ENCODE data around the gene APBA3.

The APBA3 gene

GRCh38 chr19:3738477-3739220 is 22.8 kb downstream of the APBA3 start:
- H3K36me3 ChIP-seq (ENCODE audit: insufficient read depth, insufficient read length, low read length) = no peaks in the 10 kb centered on the region
- no peak overlapping the region for H3K4me3 ChIP-seq (ENCODE audit: insufficient read length, low read depth)
- H3K27me3 ChIP-seq (ENCODE audit: insufficient read depth, insufficient read length) = no peaks in the 10 kb centered on the region
- no peaks in the 10 kb centered on the region for H3K9me3 ChIP-seq (ENCODE audit: insufficient read depth, low read length)
- H3K4me1 ChIP-seq (ENCODE audit: insufficient read depth, insufficient read length) = no peaks in the 10 kb centered on the region
- DNase-seq (ENCODE audit: low read depth, low spot score) = no peak
- no peak overlapping the region for H3K9ac ChIP-seq (ENCODE audit: insufficient read length, low read depth)
- no peak for TF ChIP-seq ZNF274 (IDR thresholded peaks at IDR 0.05; ENCODE audit: low read depth, low read length)
- TF ChIP-seq SUZ12 (IDR thresholded peaks at IDR 0.05; ENCODE audit: extremely low read depth, insufficient read depth, insufficient read length) = no peak
- TF ChIP-seq YY1 (IDR thresholded peaks at IDR 0.05; ENCODE audit: insufficient read depth, insufficient read length) = no peak

- Histone ChIP-seq H3K27me3 (ENCODE audit: insufficient read depth, insufficient read length) (no peaks in the 10 kb centered on the region), H3K4me1 (ENCODE audit: insufficient read depth, insufficient read length) (no peaks in the 10 kb centered on the region), H3K36me3 (ENCODE audit: insufficient read depth, insufficient read length, low read length) (no peaks in the 10 kb centered on the region), H3K9ac (ENCODE audit: insufficient read length, low read depth) (no peak overlapping the region), H3K4me3 (ENCODE audit: insufficient read length, low read depth) (no peak overlapping the region), H3K9me3 (ENCODE audit: insufficient read depth, low read length) (no peaks in the 10 kb centered on the region)
- no peak for TF ChIP-seq YY1 (IDR thresholded peaks at IDR 0.05; ENCODE audit: insufficient read depth, insufficient read length)
- no peak for TF ChIP-seq ZNF274 (IDR thresholded peaks at IDR 0.05; ENCODE audit: low read depth, low read length)
- TF ChIP-seq SUZ12 (IDR thresholded peaks at IDR 0.05; ENCODE audit: extremely low read depth, insufficient read depth, insufficient read length) = no peak
- DNase-seq (ENCODE audit: low read depth, low spot score) = no peak
Measured at GRCh38 chr19:3737487-3738205, 23.8 kb downstream of the APBA3 start.

- Histone ChIP-seq H3K9me3 (ENCODE audit: insufficient read depth, low read length) (no peaks in the 10 kb centered on the region), H3K9ac (ENCODE audit: insufficient read length, low read depth) (no peak overlapping the region), H3K27me3 (ENCODE audit: insufficient read depth, insufficient read length) (no peaks in the 10 kb centered on the region), H3K36me3 (ENCODE audit: insufficient read depth, insufficient read length, low read length) (no peaks in the 10 kb centered on the region), H3K4me3 (ENCODE audit: insufficient read length, low read depth) (no peak overlapping the region), H3K4me1 (ENCODE audit: insufficient read depth, insufficient read length) (no peaks in the 10 kb centered on the region)
- TF ChIP-seq SUZ12 (IDR thresholded peaks at IDR 0.05; ENCODE audit: extremely low read depth, insufficient read depth, insufficient read length) (no peak), YY1 (IDR thresholded peaks at IDR 0.05; ENCODE audit: insufficient read depth, insufficient read length) (no peak), ZNF274 (IDR thresholded peaks at IDR 0.05; ENCODE audit: low read depth, low read length) (no peak)
- no peak for DNase-seq (ENCODE audit: low read depth, low spot score)
Measured at GRCh38 chr19:3736106-3736724, 25.3 kb downstream of the APBA3 start.

- no peaks in the 10 kb centered on the region for H3K27me3 ChIP-seq (ENCODE audit: insufficient read depth, insufficient read length)
- no peak for DNase-seq (ENCODE audit: low read depth, low spot score)
- peaks cover 7% of the 10 kb centered on the region for H3K4me1 ChIP-seq (ENCODE audit: insufficient read depth, insufficient read length)
- H3K36me3 ChIP-seq (ENCODE audit: insufficient read depth, insufficient read length, low read length) = no peaks in the 10 kb centered on the region
- H3K9me3 ChIP-seq (ENCODE audit: insufficient read depth, low read length) = no peaks in the 10 kb centered on the region
- H3K4me3 ChIP-seq (ENCODE audit: insufficient read length, low read depth) = no peak overlapping the region
- TF ChIP-seq YY1 (IDR thresholded peaks at IDR 0.05; ENCODE audit: insufficient read depth, insufficient read length) = no peak
- no peak for TF ChIP-seq ZNF274 (IDR thresholded peaks at IDR 0.05; ENCODE audit: low read depth, low read length)
- no peak for TF ChIP-seq SUZ12 (IDR thresholded peaks at IDR 0.05; ENCODE audit: extremely low read depth, insufficient read depth, insufficient read length)
- no peak overlapping the region for H3K9ac ChIP-seq (ENCODE audit: insufficient read length, low read depth)
Measured at GRCh38 chr19:3734310-3734600, 27.2 kb downstream of the APBA3 start.

GRCh38 chr19:3733549-3734309 is 27.8 kb downstream of the APBA3 start:
- Histone ChIP-seq H3K36me3 (ENCODE audit: insufficient read depth, insufficient read length, low read length) (no peaks in the 10 kb centered on the region), H3K4me1 (ENCODE audit: insufficient read depth, insufficient read length) (peaks cover 7% of the 10 kb centered on the region), H3K27me3 (ENCODE audit: insufficient read depth, insufficient read length) (no peaks in the 10 kb centered on the region), H3K9ac (ENCODE audit: insufficient read length, low read depth) (no peak overlapping the region), H3K9me3 (ENCODE audit: insufficient read depth, low read length) (no peaks in the 10 kb centered on the region), H3K4me3 (ENCODE audit: insufficient read length, low read depth) (no peak overlapping the region)
- TF ChIP-seq ZNF274 (IDR thresholded peaks at IDR 0.05; ENCODE audit: low read depth, low read length) (no peak), SUZ12 (IDR thresholded peaks at IDR 0.05; ENCODE audit: extremely low read depth, insufficient read depth, insufficient read length) (no peak), YY1 (IDR thresholded peaks at IDR 0.05; ENCODE audit: insufficient read depth, insufficient read length) (no peak)
- no peak for DNase-seq (ENCODE audit: low read depth, low spot score)

- TF ChIP-seq SUZ12 (IDR thresholded peaks at IDR 0.05; ENCODE audit: extremely low read depth, insufficient read depth, insufficient read length) = no peak
- TF ChIP-seq YY1 (IDR thresholded peaks at IDR 0.05; ENCODE audit: insufficient read depth, insufficient read length) = no peak
- TF ChIP-seq ZNF274 (IDR thresholded peaks at IDR 0.05; ENCODE audit: low read depth, low read length) = no peak
- Histone ChIP-seq H3K4me1 (ENCODE audit: insufficient read depth, insufficient read length) (peaks cover 12% of the 10 kb centered on the region), H3K9ac (ENCODE audit: insufficient read length, low read depth) (no peak overlapping the region), H3K9me3 (ENCODE audit: insufficient read depth, low read length) (no peaks in the 10 kb centered on the region), H3K36me3 (ENCODE audit: insufficient read depth, insufficient read length, low read length) (no peaks in the 10 kb centered on the region), H3K27me3 (ENCODE audit: insufficient read depth, insufficient read length) (no peaks in the 10 kb centered on the region), H3K4me3 (ENCODE audit: insufficient read length, low read depth) (no peak overlapping the region)
- DNase-seq (ENCODE audit: low read depth, low spot score) = no peak
Measured at GRCh38 chr19:3732108-3732507, 29.4 kb downstream of the APBA3 start.

Data from NT2/D1 (cell line).